Raji (cell line): Measurements from ENCODE around the gene CCDC186.

Source experiments
- POLR2A ChIP-seq: IDR thresholded peaks from 2 replicates; pipeline ENCODE4 v1.6.1; 2011; ENCODE audit warnings: low read depth, low read length, control low read depth; ENCODE audit not compliant: insufficient read depth

The CCDC186 gene

GRCh38 chr10:114094795-114095194, 79.2 kb downstream of the CCDC186 start:
- TF ChIP-seq POLR2A: no peak

- no peak for TF ChIP-seq POLR2A
Observed at GRCh38 chr10:114087655-114088054, 86.3 kb downstream of the CCDC186 start.

GRCh38 chr10:114087255-114087654, 86.7 kb downstream of the CCDC186 start:
- no peak for TF ChIP-seq POLR2A

- no peak for TF ChIP-seq POLR2A
Observed at GRCh38 chr10:114084215-114084614, 89.8 kb downstream of the CCDC186 start.

GRCh38 chr10:114083040-114083439, 91.0 kb downstream of the CCDC186 start:
- no peak for TF ChIP-seq POLR2A

- TF ChIP-seq POLR2A: no peak
Observed at GRCh38 chr10:114081911-114082583, 92.0 kb downstream of the CCDC186 start.

- TF ChIP-seq POLR2A: no peak
Observed at GRCh38 chr10:114079421-114079820, 94.6 kb downstream of the CCDC186 start.

GRCh38 chr10:114078346-114078745, 95.7 kb downstream of the CCDC186 start:
- TF ChIP-seq POLR2A: no peak

GRCh38 chr10:114077815-114078219, 96.2 kb downstream of the CCDC186 start:
- TF ChIP-seq POLR2A: no peak

GRCh38 chr10:114077347-114077746, 96.7 kb downstream of the CCDC186 start:
- TF ChIP-seq POLR2A: no peak

- no peak for TF ChIP-seq POLR2A
Observed at GRCh38 chr10:114075093-114075492, 98.9 kb downstream of the CCDC186 start.

- no peak for TF ChIP-seq POLR2A
Observed at GRCh38 chr10:114073395-114074186, 100.4 kb downstream of the CCDC186 start.

GRCh38 chr10:114071178-114071577, 102.8 kb downstream of the CCDC186 start:
- no peak for TF ChIP-seq POLR2A
